Kidney epithelial cell (primary cell): Measurements from ENCODE around the gene FBXO39. TPM values are rescaled to one million over a fixed set of nuclear protein-coding genes. Genes with fewer than 3 reads are reported as not detected.
"Not testable (repeated sequence)": the region's sequence is repeated elsewhere in the genome, so short reads cannot be mapped to it uniquely, and the experiment has no call there.

Source experiments
- DNase-seq: peaks from one replicate; pipeline ENCODE4 v3.0.0-alpha.2; 2010; ENCODE audit warnings: low read depth
- H3K27me3 ChIP-seq: 2 replicates; pipeline ENCODE4 v1.6.0; 2011; ENCODE audit warnings: low read length; ENCODE audit not compliant: control insufficient read depth, insufficient read depth
- H3K36me3 ChIP-seq: 2 replicates; pipeline ENCODE4 v1.5.1; 2011; ENCODE audit warnings: low read length; ENCODE audit not compliant: control insufficient read depth, insufficient read depth
- H3K4me3 ChIP-seq: 2 replicates; pipeline ENCODE4 v1.5.1; 2011; ENCODE audit warnings: low read depth, mild to moderate bottlenecking, control low read depth, low read length
- CTCF ChIP-seq: IDR thresholded peaks from 2 replicates; pipeline ENCODE4 v1.5.1; 2011; ENCODE audit warnings: mild to moderate bottlenecking, moderate library complexity, low read length, control low read depth, inconsistent platforms; ENCODE audit not compliant: insufficient read depth, poor library complexity, severe bottlenecking
- total RNA-seq: library from RNA; depleted of rRNA; stranded (reverse); fragments of >200 nt; gene quantifications from 2 replicates; pipeline ENCODE4 v1.2.3, GENCODE V29; 2015

The FBXO39 gene
- total RNA-seq, 1 donor from 2014 or later: not detected

- no peak for TF ChIP-seq CTCF
- no peaks in the 10 kb centered on the region for H3K27me3 ChIP-seq
- no peak for DNase-seq
- no peak overlapping the region for H3K4me3 ChIP-seq
- no peaks in the 10 kb centered on the region for H3K36me3 ChIP-seq
Measured at GRCh38 chr17:6761779-6762178, 14.2 kb upstream of the FBXO39 start.

GRCh38 chr17:6768447-6768846 is 7.6 kb upstream of the FBXO39 start:
- Histone ChIP-seq H3K4me3 (no peak overlapping the region), H3K36me3 (no peaks in the 10 kb centered on the region), H3K27me3 (no peaks in the 10 kb centered on the region)
- DNase-seq: no peak
- no peak for TF ChIP-seq CTCF

GRCh38 chr17:6772016-6772415 is 4.0 kb upstream of the FBXO39 start:
- TF ChIP-seq CTCF: no peak
- no peak overlapping the region for H3K4me3 ChIP-seq
- H3K36me3 ChIP-seq: no peaks in the 10 kb centered on the region
- no peak for DNase-seq
- H3K27me3 ChIP-seq: peaks cover 15% of the 10 kb centered on the region

GRCh38 chr17:6774906-6775305 is 1.1 kb upstream of the FBXO39 start:
- H3K27me3 ChIP-seq: peaks cover 19% of the 10 kb centered on the region
- DNase-seq, H3K36me3 ChIP-seq, H3K4me3 ChIP-seq: not testable (repeated sequence)

GRCh38 chr17:6779411-6779810 is 3.4 kb downstream of the FBXO39 start:
- DNase-seq: no peak
- no peak for TF ChIP-seq CTCF

GRCh38 chr17:6780001-6780400 is 4.0 kb downstream of the FBXO39 start:
- Histone ChIP-seq H3K36me3 (no peaks in the 10 kb centered on the region), H3K27me3 (peaks cover 21% of the 10 kb centered on the region)
- no peak for TF ChIP-seq CTCF

More at GRCh38 chr17:6779411-6779810, 3.4 kb downstream of the FBXO39 start:
- Histone ChIP-seq H3K4me3 (no peak overlapping the region), H3K27me3 (peaks cover 21% of the 10 kb centered on the region), H3K36me3 (no peaks in the 10 kb centered on the region)

More at GRCh38 chr17:6780001-6780400, 4.0 kb downstream of the FBXO39 start:
- H3K4me3 ChIP-seq: no peak overlapping the region
- no peak for DNase-seq
